ENCODE results near the gene NELFB.

NELFB gene

GRCh38 chr9:137305060-137305797 lies 50.1 kb downstream of the NELFB start:
- DNase-seq, result peak; percentile 84

- DNase-seq, result no peak
Observed at GRCh38 chr9:137305798-137306065, 50.6 kb downstream of the NELFB start.

- DNase-seq, result no peak
Observed at GRCh38 chr9:137306066-137306849, 51.1 kb downstream of the NELFB start.

- DNase-seq, result no peak
Observed at GRCh38 chr9:137306850-137307254, 51.7 kb downstream of the NELFB start.

GRCh38 chr9:137307255-137308056 lies 52.3 kb downstream of the NELFB start:
- no peak for DNase-seq

- DNase-seq, result no peak
Observed at GRCh38 chr9:137308057-137308619, 53.0 kb downstream of the NELFB start.

- DNase-seq, result peak; percentile 59
Observed at GRCh38 chr9:137309368-137310188, 54.5 kb downstream of the NELFB start.

GRCh38 chr9:137310189-137311052 lies 55.3 kb downstream of the NELFB start:
- DNase-seq, result peak; percentile 53

GRCh38 chr9:137311171-137311985 lies 56.3 kb downstream of the NELFB start:
- peak; percentile 73 for DNase-seq

- peak; percentile 54 for DNase-seq
Observed at GRCh38 chr9:137311986-137312851, 57.1 kb downstream of the NELFB start.

GRCh38 chr9:137312852-137313325 lies 57.8 kb downstream of the NELFB start:
- DNase-seq, result no peak

GRCh38 chr9:137313326-137313936 lies 58.3 kb downstream of the NELFB start:
- DNase-seq, result peak; percentile 61

GRCh38 chr9:137313956-137314560 lies 58.9 kb downstream of the NELFB start:
- DNase-seq, result no peak

GRCh38 chr9:137314561-137315560 lies 59.7 kb downstream of the NELFB start:
- peak; percentile 62 for DNase-seq

- no peak for DNase-seq
Observed at GRCh38 chr9:137315581-137316011, 60.5 kb downstream of the NELFB start.

- peak; percentile 62 for DNase-seq
Observed at GRCh38 chr9:137316012-137316981, 61.2 kb downstream of the NELFB start.

All from activated effector memory CD4-positive, alpha-beta T cell treated with anti-CD3 and anti-CD28 coated beads, Interleukin-2, amount 50 U/mL, for 16 hours (primary cell).